A549 (cell line): ENCODE measurements around the gene SIM1. TPM values are rescaled to one million over a fixed set of nuclear protein-coding genes. Genes with fewer than 3 reads are reported as not detected.

Experiments
- ATAC-seq, 2 experiments: fragments of 200-7000 bp in 1 of 2; fragments of >200 bp in 1 of 2; cut with Nextera tagmentation in 1 of 2; cut with Tn5 transposase in 1 of 2; 3 replicates each; pipeline versions ENCODE4 v1.8.0 to v1.9.1; 2018 to 2020; ENCODE audit warnings: mild to moderate bottlenecking in 1 of 2, moderate library complexity in 1 of 2
- CTCF ChIA-PET: fragments of 300-600 bp; sonication (Branson Sonifier 250); formaldehyde crosslinking; extraction: SDS; loops from one replicate; lab custom pipeline; 2021; ENCODE audit warnings: antibody characterized with exemption, inconsistent platforms; lab: Yijun Ruan, JAX
- POLR2A ChIA-PET: fragments of 350-600 bp; formaldehyde crosslinking; extraction: SDS; loops from one replicate; lab custom pipeline; 2021; ENCODE audit warnings: antibody characterized with exemption, inconsistent platforms; lab: Yijun Ruan, JAX
- DNase-seq, 2 experiments: peaks; one replicate each; pipeline versions ENCODE4 v3.0.0 to v3.0.0-alpha.2; 2011 to 2016; ENCODE audit warnings: low read depth in 1 of 2, low spot score in 1 of 2
- FAIRE-seq: peaks from 2 replicates; lab custom pipeline; 2011; peaks lifted over from hg19 to GRCh38; lab: Jason Lieb, UNC
- H3K27ac ChIP-seq, 2 experiments: fragments of >200 bp; sonication (Bioruptor Twin); formaldehyde crosslinking; 3 replicates each; pipeline ENCODE4 v1.5.1; 2016 to 2017
- H3K4me1 ChIP-seq: fragments of >200 bp; sonication (Bioruptor Twin); formaldehyde crosslinking; 3 replicates; pipeline ENCODE4 v1.6.1; 2016
- H3K4me2 ChIP-seq: fragments of >200 bp; sonication (Bioruptor Twin); formaldehyde crosslinking; 3 replicates; pipeline ENCODE4 v1.6.1; 2016
- H3K4me3 ChIP-seq: fragments of >200 bp; sonication (Bioruptor Twin); formaldehyde crosslinking; 3 replicates; pipeline ENCODE4 v1.5.1; 2016
- H3K9me3 ChIP-seq: fragments of >200 bp; sonication (Bioruptor Twin); formaldehyde crosslinking; 3 replicates; pipeline ENCODE4 v1.6.1; 2016
- BHLHE40 ChIP-seq: IDR thresholded peaks from 2 replicates; pipeline ENCODE4 v1.6.1; 2012; ENCODE audit warnings: low read depth, low read length, inconsistent platforms
- CBX2 ChIP-seq: fragments of 200-600 bp; sonication (generic); IDR thresholded peaks from 2 replicates; pipeline ENCODE4 v1.6.1; 2016; ENCODE audit warnings: low read depth, mild to moderate bottlenecking, borderline replicate concordance
- CBX8 ChIP-seq: fragments of 200-600 bp; sonication (generic); IDR thresholded peaks from 2 replicates; pipeline ENCODE4 v1.6.1; 2016
- CTCF ChIP-seq: fragments of >200 bp; sonication (Bioruptor Twin); formaldehyde crosslinking; IDR thresholded peaks from 3 replicates; pipeline ENCODE4 v1.5.1; 2016
- EHF ChIP-seq: fragments of 250-450 bp; sonication (Bioruptor Pico); IDR thresholded peaks from 2 replicates; pipeline ENCODE4 v1.5.0; 2020; ENCODE audit warnings: mild to moderate bottlenecking
- EHMT2 ChIP-seq: fragments of 200-600 bp; sonication (generic); IDR thresholded peaks from 2 replicates; pipeline ENCODE4 v1.6.1; 2016; ENCODE audit warnings: antibody characterized with exemption, low read depth, mild to moderate bottlenecking, moderate library complexity
- EP300 ChIP-seq, 2 experiments: fragments of >200 bp; sonication (Bioruptor Twin); formaldehyde crosslinking; IDR thresholded peaks; 2 replicates in 1 of 2; 3 replicates in 1 of 2; pipeline ENCODE4 v1.6.1; 2016 to 2017
- ESRRA ChIP-seq: fragments of 150-350 bp; IDR thresholded peaks from 2 replicates; pipeline ENCODE4 v1.6.1; 2014; ENCODE audit warnings: mild to moderate bottlenecking, low read length, borderline replicate concordance
- FOSB ChIP-seq: fragments of 250-450 bp; sonication (Bioruptor Pico); IDR thresholded peaks from 2 replicates; pipeline ENCODE4 v1.5.0; 2020; ENCODE audit warnings: mild to moderate bottlenecking, moderate library complexity
- FOXS1 ChIP-seq: fragments of 250-450 bp; sonication (Bioruptor Pico); IDR thresholded peaks from 2 replicates; pipeline ENCODE4 v1.5.0; 2020; ENCODE audit warnings: mild to moderate bottlenecking, moderate library complexity
- HEYL ChIP-seq: fragments of 250-450 bp; sonication (Bioruptor Pico); IDR thresholded peaks from 2 replicates; pipeline ENCODE4 v1.8.0; 2021; ENCODE audit warnings: mild to moderate bottlenecking, moderate library complexity
- HMGXB4 ChIP-seq: fragments of 250-450 bp; sonication (Bioruptor Pico); IDR thresholded peaks from 2 replicates; pipeline ENCODE4 v1.5.0; 2021; ENCODE audit warnings: mild to moderate bottlenecking, moderate library complexity, borderline replicate concordance
- HOXB13 ChIP-seq: fragments of 250-450 bp; sonication (Bioruptor Pico); IDR thresholded peaks from 2 replicates; pipeline ENCODE4 v1.5.0; 2020; ENCODE audit warnings: low read depth, mild to moderate bottlenecking, moderate library complexity
- HOXB5 ChIP-seq: fragments of 250-450 bp; sonication (Bioruptor Pico); IDR thresholded peaks from 2 replicates; pipeline ENCODE4 v1.5.0; 2020; ENCODE audit warnings: mild to moderate bottlenecking, moderate library complexity
- JUNB ChIP-seq: fragments of >200 bp; sonication (Bioruptor Twin); formaldehyde crosslinking; IDR thresholded peaks from 2 replicates; pipeline ENCODE4 v1.6.1; 2016
- KDM1A ChIP-seq: fragments of 200-600 bp; sonication (generic); IDR thresholded peaks from 2 replicates; pipeline ENCODE4 v1.6.1; 2016; ENCODE audit warnings: low read depth, mild to moderate bottlenecking
- KDM5A ChIP-seq: fragments of 200-600 bp; sonication (generic); IDR thresholded peaks from 2 replicates; pipeline ENCODE4 v1.6.1; 2016; ENCODE audit warnings: antibody characterized with exemption, mild to moderate bottlenecking
- MAFK ChIP-seq: fragments of 450-650 bp; IDR thresholded peaks from 2 replicates; pipeline ENCODE4 v1.6.1; 2014; ENCODE audit not compliant: partially characterized antibody
- MAZ ChIP-seq: fragments of 150-350 bp; IDR thresholded peaks from 2 replicates; pipeline ENCODE4 v1.6.1; 2014; ENCODE audit warnings: antibody characterized with exemption, low read depth, low read length, borderline replicate concordance
- POLR2A ChIP-seq: IDR thresholded peaks from 2 replicates; pipeline ENCODE4 v1.6.1; 2012; ENCODE audit warnings: mild to moderate bottlenecking, low read length
- POLR2AphosphoS2 ChIP-seq: conservative IDR thresholded peaks from 2 replicates; pipeline ENCODE4 v1.6.1; 2012; ENCODE audit warnings: low read length, improper control_type of control experiment, inconsistent platforms
- RARB ChIP-seq: fragments of 250-450 bp; sonication (Bioruptor Pico); IDR thresholded peaks from 2 replicates; pipeline ENCODE4 v1.8.0; 2021; ENCODE audit warnings: mild to moderate bottlenecking, moderate library complexity
- RCOR1 ChIP-seq: fragments of 150-350 bp; IDR thresholded peaks from 2 replicates; pipeline ENCODE4 v1.6.1; 2014; ENCODE audit warnings: antibody characterized with exemption, low read length, low read depth
- REST ChIP-seq: fragments of 200-600 bp; sonication (generic); IDR thresholded peaks from 2 replicates; pipeline ENCODE4 v1.6.1; 2016; ENCODE audit warnings: antibody characterized with exemption, mild to moderate bottlenecking, moderate library complexity
- RFX5 ChIP-seq: fragments of 450-650 bp; IDR thresholded peaks from 2 replicates; pipeline ENCODE4 v1.7.1; 2014; ENCODE audit warnings: antibody characterized with exemption, mild to moderate bottlenecking, moderate library complexity
- RNF2 ChIP-seq: fragments of 200-600 bp; sonication (generic); IDR thresholded peaks from 2 replicates; pipeline ENCODE4 v1.6.1; 2016; ENCODE audit warnings: low read depth, mild to moderate bottlenecking, antibody characterized with exemption, moderate library complexity, borderline replicate concordance
- SMC3 ChIP-seq: fragments of >200 bp; sonication (Bioruptor Twin); formaldehyde crosslinking; IDR thresholded peaks from 3 replicates; pipeline ENCODE4 v1.6.1; 2018; ENCODE audit warnings: inconsistent platforms
- USF2 ChIP-seq: fragments of 450-650 bp; IDR thresholded peaks from 2 replicates; pipeline ENCODE4 v1.6.1; 2014; ENCODE audit warnings: antibody characterized with exemption
- ZFP36 ChIP-seq: fragments of 450-650 bp; IDR thresholded peaks from 2 replicates; pipeline ENCODE4 v1.6.1; 2014; ENCODE audit warnings: borderline replicate concordance; ENCODE audit not compliant: partially characterized antibody
- ZNF302 ChIP-seq: fragments of 250-450 bp; sonication (Bioruptor Pico); IDR thresholded peaks from 2 replicates; pipeline ENCODE4 v1.9.0; 2021; ENCODE audit warnings: inconsistent platforms, mild to moderate bottlenecking, moderate library complexity
- ZSCAN20 ChIP-seq: fragments of 250-450 bp; sonication (Bioruptor Pico); IDR thresholded peaks from 2 replicates; pipeline ENCODE4 v1.8.0; 2022; ENCODE audit warnings: mild to moderate bottlenecking, moderate library complexity
- WGBS: methylation state at CpG from one replicate; pipeline ENCODE4 v1.1.6; 2017; ENCODE audit errors: missing lambda C conversion rate; 5-methylcytosine and 5-hydroxymethylcytosine counted together
- polyA plus RNA-seq, 4 experiments: library from polyadenylated mRNA; depleted of rRNA in 3 of 4; stranded (reverse); fragments of >200 nt; fragmentation: RNase III in 1 of 4; extraction: RNeasy Plus Mini Kit Qiagen cat#74134 plus additional on column Dnase treatment in 1 of 4; gene quantifications; 2 replicates in 3 of 4; 3 replicates in 1 of 4; pipeline ENCODE4 v1.2.3, GENCODE V29; 2011 to 2017

SIM1 gene
- polyA plus RNA-seq, 2 of the 4 experiments (the other 2 are of a cell fraction): not detected

GRCh38 chr6:100503043-100503705 lies 38.5 kb upstream of the SIM1 start:
- ChIA-PET CTCF (interaction anchor here (0.6 to 0.7 kb wide), 4 partner anchors 9 to 664 kb away, joined by 3 to 4 read pairs (median 3); no protein-coding TSS in a partner anchor), POLR2A (interaction anchor here (0.7 kb wide), 1 partner anchor 964 kb away, joined by 3 read pairs; no protein-coding TSS in a partner anchor)
- Histone ChIP-seq H3K27ac (no peak overlapping the region), H3K9me3 (no peaks in the 10 kb centered on the region), H3K4me3 (no peak overlapping the region), H3K4me1 (peaks cover 23% of the 10 kb centered on the region; the same call in 2 of the 3 replicates), H3K4me2 (no peak overlapping the region)
- no peak for FAIRE-seq
- ATAC-seq: no peak
- TF ChIP-seq CBX8 (no peak), CBX2 (no peak), HOXB13 (no peak), HMGXB4 (no peak), ESRRA (no peak), SMC3 (no peak), ZSCAN20 (no peak), KDM1A (no peak), ZNF302 (CRISPR knock-in tag) (no peak), POLR2A (no peak), POLR2AphosphoS2 (no peak), HOXB5 (no peak), BHLHE40 (no peak), MAFK (no peak), JUNB (no peak), FOSB (CRISPR knock-in tag) (no peak), ZFP36 (no peak)
- DNase-seq: no peak

- H3K9me3 ChIP-seq: no peaks in the 10 kb centered on the region
- H3K4me3 ChIP-seq: no peak overlapping the region
- FAIRE-seq (no peak), ATAC-seq (no peak), DNase-seq (no peak)
- H3K27ac ChIP-seq: no peak overlapping the region
- no peak overlapping the region for H3K4me2 ChIP-seq
- peaks cover 3% of the 10 kb centered on the region; the same call in 1 of the 3 replicates for H3K4me1 ChIP-seq
- CTCF ChIA-PET: interaction anchor here (0.6 to 1.0 kb wide), 4 partner anchors 9 to 386 kb away, joined by 3 to 4 read pairs (median 3); no protein-coding TSS in a partner anchor
- POLR2A ChIA-PET: no interaction called here
- WGBS: 71% methylated on average over 6 of the region's 6 CpGs
- TF ChIP-seq EHF (CRISPR knock-in tag) (no peak), SMC3 (no peak), CTCF (no peak), EHMT2 (no peak), HEYL (no peak), REST (no peak), KDM5A (no peak), RARB (CRISPR knock-in tag) (no peak), FOXS1 (no peak), MAZ (no peak), RFX5 (no peak), RNF2 (no peak), EP300 (IDR thresholded peaks at IDR 0.05) (no peak), CBX8 (no peak), FOSB (CRISPR knock-in tag) (no peak), USF2 (no peak), RCOR1 (no peak), HOXB5 (no peak)
Measured at GRCh38 chr6:100493206-100493888, 28.6 kb upstream of the SIM1 start.
